ENCODE data around the gene NOX1.
A peak's percentile ranks its signal among the peaks of the same experiment; 100 is the strongest.

The NOX1 gene

GRCh38 chrX:100874325-100874724, at the start of gene NOX1:
NOX1 (minus strand) TSS chrX:100874359; CDS start chrX:100874139, 220 bp downstream.
- peak; percentile 17 for DNase-seq (ENCODE audit: low read depth)

- no peak for DNase-seq (ENCODE audit: low read depth)
These were observed 41.4 kb upstream of the NOX1 start for GRCh38 chrX:100915562-100915961.

- DNase-seq (ENCODE audit: low read depth): no peak
These were observed 39.0 kb upstream of the NOX1 start for GRCh38 chrX:100913111-100913510.

DNA sequence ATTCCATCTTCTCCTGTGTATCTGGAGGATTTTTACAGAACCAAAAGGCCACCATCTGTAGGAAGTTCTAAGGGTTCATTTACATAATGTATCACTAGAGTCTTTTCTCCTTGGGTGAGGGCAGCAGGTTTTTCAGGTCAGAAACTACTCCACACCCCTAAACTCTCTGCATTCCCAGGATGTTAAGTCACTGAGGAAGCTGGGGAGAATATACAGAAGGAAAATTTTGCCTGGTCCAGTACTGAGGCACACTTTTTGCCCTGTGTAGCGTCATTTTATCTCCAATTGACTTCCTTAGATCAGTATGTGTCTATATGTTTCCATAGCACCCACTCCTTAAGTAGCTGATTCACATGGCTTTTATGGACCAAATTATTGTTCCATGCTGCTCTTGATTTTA, 37.6 kb upstream of the NOX1 start:
- peak; percentile 26 for DNase-seq (ENCODE audit: low read depth)

GRCh38 chrX:100905620-100906019, 31.5 kb upstream of the NOX1 start:
- DNase-seq (ENCODE audit: low read depth): no peak

DNA sequence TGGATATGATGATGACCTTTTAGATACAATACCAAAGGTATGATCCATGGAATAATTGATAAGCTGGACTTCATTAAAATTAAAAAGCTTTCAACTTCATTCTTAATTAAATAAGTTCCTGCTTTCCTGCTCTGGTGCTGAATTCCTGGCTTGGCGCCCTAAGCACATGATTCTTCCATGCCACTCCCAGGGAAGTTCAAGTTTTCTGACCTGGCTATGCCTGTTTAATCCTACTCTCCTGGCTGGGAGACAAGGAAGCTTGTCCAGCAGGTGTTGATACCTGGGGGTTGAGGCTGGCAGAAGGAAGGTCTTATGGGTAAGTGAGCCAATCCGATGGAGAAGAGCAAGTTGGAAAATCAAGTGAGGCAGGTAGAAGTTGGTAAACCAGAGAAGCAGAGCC, 30.3 kb upstream of the NOX1 start:
- no peak for DNase-seq (ENCODE audit: low read depth)

GRCh38 chrX:100895365-100896075, 21.4 kb upstream of the NOX1 start:
- peak; percentile 48 for DNase-seq (ENCODE audit: low read depth)

DNA sequence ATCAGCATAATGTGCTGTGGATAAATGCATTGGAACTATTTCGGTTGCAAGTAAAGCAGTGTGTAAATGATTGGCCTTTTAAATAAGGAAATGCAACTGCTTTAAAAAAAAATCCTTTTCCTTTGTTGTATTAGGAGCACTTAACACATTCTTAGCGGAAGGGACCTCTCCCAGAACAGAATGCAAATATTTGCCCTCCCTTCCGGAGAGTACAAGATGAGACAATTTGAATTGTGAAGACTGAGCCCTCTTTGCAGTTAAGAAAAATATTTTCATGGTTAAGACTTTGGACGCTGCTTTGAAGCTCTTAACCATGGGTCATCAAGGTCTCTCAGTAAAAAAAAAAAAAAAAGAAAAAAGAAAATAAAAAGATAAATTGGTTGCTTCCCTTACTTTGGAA, 9.5 kb upstream of the NOX1 start:
- no peak for DNase-seq (ENCODE audit: low read depth)

- DNase-seq (ENCODE audit: low read depth): no peak
These were observed 6.2 kb upstream of the NOX1 start for GRCh38 chrX:100880368-100880767.

DNA sequence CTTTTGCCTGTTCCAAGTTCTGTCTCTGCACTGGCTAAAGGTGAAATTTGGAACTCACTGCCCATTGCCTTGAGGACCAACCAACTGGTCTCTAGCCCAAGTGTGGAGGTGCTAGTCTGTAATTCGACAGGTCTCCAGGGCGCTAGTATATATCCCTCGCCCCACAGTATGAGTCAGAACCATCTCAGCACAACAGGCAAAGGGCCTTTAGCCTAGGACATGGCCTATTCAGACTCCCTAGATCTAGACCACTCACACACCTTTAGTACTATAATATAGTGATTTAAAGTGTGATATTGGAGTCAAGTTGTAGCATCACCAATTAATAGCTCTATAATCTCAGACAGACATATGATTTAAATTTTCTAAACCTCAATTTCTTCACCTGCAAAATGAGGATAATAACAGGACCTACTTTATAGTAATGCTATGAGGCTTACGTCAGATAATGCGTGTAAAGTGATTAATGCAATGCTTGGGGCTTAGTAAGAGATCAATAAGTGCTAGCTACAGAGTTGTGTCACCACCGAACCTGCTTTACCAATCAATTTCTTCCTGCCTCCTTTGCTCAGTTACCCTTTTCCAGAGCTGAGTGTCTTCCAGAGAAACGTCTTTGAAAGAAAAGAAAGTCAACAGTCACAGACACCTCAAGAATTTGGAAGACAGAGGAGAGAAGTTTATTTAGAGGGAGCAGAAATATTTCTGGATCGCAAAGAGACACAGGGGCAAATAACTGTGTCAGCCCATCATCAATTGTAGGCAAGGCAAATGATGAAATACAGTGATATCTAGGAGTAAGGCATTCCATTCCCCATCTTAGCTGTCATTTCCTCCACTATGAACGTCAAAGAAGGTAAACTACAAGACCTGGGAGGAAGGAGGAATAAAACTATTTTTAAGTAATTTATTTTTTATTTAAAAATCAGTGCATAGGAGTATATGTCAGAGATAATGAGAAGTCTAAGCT, 2.3 kb downstream of the NOX1 start:
- peak; percentile 54 for DNase-seq (ENCODE audit: low read depth)

DNA sequence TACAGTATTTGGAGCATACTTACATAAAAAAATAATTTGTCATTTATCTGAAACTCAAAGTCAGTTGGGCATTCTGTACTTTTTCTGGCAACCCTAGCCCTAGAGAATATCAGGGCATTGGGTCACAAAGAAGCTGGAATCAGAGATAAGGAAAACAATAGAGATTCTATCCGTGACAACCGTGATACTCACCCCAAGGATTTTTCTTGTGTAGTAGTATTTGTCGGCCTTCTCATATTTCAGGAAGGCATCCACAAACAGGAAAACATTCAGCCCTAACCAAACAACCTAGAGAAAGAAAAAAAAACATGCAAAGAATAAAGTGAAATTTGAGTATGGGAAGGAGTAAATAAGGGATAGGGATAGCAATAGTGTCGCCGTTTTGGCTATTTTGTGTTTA, 3.6 kb downstream of the NOX1 start:
- no peak for DNase-seq (ENCODE audit: low read depth)

DNA sequence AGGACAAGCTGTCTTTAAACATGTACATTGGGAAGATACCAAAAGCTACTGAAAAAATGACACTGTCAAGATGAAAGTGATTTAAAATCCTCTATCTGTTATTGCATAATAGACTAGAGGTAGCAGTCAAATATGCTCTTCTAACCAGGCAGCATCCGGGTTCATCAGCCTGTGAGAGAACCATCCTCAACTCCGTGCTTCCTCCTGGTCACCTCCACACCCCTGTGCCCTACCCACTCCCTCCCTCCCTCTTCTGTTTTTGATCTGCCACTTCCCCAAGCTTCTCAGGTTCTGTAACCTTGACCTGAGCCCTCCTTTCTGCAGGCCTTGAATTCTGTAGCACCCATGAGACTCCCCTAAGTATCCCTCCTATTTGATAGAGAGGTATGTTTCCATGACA, 5.9 kb downstream of the NOX1 start:
- no peak for DNase-seq (ENCODE audit: low read depth)

DNA sequence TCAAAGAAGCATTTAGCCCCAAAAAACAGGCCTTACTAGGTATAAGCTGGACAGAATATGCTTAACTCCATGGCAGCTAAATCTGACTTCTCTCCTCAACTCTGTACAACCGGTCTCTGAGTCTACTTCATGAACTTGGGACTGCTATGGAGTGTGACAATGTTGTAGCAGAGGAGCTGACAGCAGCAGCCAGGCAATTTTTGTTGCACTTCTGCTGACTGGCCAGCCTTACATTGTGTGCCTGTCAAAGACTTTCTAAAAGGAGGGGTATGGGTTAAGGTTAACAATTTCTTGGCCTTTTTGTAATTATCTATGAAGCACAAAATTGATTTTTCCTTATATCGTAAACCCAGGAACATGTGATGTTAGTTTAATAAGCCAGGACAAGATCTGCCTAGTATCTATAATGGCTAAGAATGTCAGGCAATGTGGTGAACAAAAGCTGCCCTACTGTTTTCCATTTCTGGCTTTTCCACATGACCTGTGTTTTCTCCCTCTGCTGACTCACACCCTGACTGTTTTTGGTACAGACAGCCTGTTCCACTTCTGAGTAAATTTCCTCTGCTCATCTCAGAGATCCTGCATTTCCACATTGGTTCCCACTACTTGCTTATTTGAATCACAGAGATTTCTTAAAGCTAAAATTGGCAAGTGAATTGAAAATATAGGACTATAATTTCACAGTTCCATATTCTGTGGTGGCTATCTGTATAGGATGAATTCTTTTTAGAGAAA, 9.3 kb downstream of the NOX1 start:
- DNase-seq (ENCODE audit: low read depth): peak; percentile 65

DNA sequence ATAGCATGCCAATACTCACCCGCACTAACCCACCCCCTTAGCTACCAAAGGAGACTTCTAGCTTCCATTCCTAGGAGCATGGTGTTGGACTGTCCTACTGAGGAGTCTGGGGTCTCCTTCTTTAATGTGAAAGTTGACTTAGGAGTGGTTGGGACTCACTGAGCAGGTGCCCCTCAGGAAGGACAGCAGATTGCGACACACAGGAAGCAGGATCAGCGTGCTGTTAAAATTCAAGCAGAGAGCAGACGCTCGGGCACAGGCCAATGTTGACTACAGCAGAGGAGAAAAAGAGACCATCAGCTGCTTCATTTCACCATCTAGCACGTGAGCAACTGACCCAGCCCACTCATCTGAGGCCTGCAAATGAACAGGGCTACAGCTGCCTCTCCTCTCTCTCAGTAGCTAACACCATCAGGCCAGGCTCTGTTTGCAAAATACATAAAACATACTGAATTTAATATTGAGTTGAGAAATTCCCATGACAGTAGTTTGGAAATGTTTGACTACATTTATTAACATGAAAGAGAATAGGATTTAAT, 10.8 kb downstream of the NOX1 start:
- DNase-seq (ENCODE audit: low read depth): peak; percentile 8

DNA sequence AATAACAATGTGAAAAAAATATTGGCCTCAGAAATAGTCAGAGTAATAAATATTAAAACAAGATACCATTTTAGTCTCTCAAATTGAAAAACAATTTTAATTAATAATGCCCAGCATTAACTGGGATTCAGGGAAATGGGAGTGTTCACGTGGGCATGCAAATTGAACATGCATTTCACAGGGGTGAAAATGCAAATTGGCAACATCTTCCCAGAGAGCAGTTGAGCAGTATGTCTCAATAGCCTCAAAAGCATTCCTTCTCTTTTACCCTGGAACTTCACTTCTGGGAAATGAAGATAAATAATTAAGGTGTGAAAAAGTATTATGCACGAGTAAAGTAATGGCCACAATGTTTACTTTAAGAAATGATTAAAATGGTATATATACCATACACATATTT, 21.3 kb downstream of the NOX1 start:
- no peak for DNase-seq (ENCODE audit: low read depth)

- DNase-seq (ENCODE audit: low read depth): no peak
These were observed 23.8 kb downstream of the NOX1 start for GRCh38 chrX:100850317-100850716.

DNA sequence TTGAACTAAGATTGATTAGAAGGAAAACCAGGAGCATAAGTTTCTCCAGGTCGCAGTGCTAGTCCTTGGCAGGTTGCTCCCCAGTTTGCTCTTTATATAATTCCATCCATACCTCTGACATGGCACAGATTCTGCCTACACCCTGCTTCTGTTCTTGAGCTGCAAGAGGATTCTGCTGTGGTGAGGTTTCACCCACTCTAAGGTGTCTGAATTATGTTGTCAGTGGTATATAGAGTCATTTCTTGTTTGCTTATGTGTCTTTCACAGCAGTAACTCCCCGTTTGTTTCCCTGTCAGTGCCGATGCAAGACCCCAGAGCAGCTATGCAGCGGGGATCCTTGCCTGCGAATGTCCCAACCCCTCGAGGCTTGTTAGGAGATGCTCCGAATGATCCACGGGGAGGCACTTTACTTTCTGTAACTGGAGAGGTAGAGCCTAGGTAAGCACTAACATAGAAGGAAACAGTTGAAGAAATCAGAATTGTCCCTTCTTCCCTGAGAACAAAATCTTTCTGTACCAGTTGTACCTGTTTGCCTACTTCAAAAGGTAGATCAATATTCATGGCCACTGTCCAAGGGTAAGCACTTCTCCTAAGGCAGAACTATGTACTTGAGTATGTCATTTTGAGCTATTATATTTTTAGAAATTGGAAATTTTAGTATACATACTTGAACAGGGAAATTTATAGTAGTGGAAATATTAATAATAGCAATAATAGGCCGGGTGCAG, 42.8 kb downstream of the NOX1 start:
- DNase-seq (ENCODE audit: low read depth): no peak

DNA sequence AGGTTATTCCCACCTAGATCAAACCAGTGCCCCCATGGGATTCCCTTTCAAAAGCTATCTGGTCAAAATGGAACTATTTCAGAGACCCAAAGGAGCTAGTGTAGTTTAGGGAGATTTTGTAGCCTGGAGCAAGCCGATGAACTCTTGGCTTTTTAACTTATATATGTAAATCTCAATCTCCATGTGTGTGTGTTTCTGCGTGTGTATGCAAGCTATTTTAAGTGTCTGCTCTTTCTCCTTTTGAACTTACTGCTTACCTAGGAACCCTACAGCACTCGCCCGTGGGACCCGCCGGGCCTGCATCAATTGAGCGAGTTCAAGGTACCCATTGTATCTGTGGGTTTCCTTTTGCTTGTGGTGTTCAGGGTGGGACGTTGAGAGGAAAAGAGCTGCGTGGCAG, 43.6 kb downstream of the NOX1 start:
- DNase-seq (ENCODE audit: low read depth): no peak

GRCh38 chrX:100830143-100830542, 44.0 kb downstream of the NOX1 start:
- no peak for DNase-seq (ENCODE audit: low read depth)

DNA sequence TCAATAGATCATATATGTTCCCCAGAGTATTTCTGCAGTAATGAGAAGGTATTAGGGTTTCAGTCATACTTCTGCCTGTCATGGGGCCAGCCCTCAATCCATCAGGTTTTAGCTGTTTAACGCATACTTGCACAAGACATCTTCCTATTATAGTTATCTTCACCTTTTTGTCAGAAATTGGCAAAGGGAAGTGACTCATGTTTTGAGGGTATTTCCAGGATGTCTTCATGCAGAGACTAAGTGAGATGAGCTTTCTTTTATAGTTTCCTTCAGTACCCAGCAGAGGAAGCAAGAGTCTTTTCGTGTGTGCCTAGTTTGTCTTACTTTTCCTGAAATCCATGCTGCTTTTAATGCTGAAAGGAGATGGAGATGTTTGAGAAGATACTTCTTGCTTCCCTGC, 44.4 kb downstream of the NOX1 start:
- peak; percentile 77 for DNase-seq (ENCODE audit: low read depth)

DNA sequence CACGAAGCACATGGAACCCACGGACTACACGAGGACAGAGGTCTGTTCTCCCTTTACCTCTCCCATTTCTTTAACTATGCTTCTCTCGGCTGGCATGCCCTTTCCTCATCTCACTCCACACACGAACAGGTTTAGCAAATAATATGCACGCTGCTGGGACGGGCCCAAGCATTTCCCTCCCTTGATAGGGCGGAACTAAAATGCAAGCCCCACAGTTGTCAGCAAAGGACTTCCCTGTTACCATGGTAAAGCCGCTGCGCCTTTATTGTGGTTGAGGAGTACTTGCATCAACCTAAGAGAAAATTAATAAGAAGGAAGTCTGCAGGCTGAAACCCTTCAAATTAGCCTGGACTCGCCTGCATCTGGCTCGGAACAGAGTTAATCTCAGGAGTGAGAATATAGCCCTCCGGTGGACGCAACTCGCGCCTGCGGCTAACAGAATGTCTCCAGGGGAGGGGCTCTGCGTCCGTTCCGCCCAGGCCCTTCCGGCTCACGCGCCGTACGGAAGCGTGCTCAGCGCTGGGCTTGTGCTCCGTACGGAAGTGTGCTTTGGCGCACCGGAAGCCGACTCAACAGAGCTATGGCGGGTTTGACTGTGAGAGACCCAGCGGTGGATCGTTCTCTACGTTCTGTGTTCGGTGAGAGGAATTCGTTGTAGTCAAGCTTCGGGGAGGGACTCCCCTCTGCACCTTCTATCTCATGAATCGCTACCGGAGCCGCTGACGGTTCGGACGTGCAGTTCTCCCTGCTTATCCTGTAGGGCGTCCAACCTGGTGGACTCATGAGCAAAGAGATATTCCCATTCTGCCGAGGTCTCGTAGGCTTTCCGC, 54.1 kb downstream of the NOX1 start, which contains the start of gene CSTF2:
TSS of gene CSTF2 (plus strand) at position 555 of the 830 bp plus-strand sequence. CDS start at position 581, 26 bp downstream.
- DNase-seq (ENCODE audit: low read depth): peak; percentile 87
